SK-N-SH treated with all-trans-retinoic acid at 6 μM for 48 hours (cell line): Measurements from ENCODE around the gene MCTP2.
"Not testable (repeated sequence)": the region's sequence is repeated elsewhere in the genome, so short reads cannot be mapped to it uniquely, and the experiment has no call there.

Experiments
- ATAC-seq: fragments of 200-7000 bp; cut with Tn5 transposase; 3 replicates; pipeline ENCODE4 v1.9.1; 2020; ENCODE audit warnings: mild to moderate bottlenecking, moderate library complexity
- ARNTL ChIP-seq: fragments of 450-650 bp; formaldehyde crosslinking; IDR thresholded peaks from 2 replicates; pipeline ENCODE4 v1.5.0; 2020; ENCODE audit warnings: low read depth, mild to moderate bottlenecking, moderate library complexity, borderline replicate concordance
- BACH2 ChIP-seq: fragments of 250-450 bp; sonication (Bioruptor Pico); IDR thresholded peaks from 2 replicates; pipeline ENCODE4 v1.9.0; 2021; ENCODE audit warnings: mild to moderate bottlenecking, borderline replicate concordance
- CSDC2 ChIP-seq: fragments of 250-450 bp; sonication (Bioruptor Pico); IDR thresholded peaks from 2 replicates; pipeline ENCODE4 v1.5.0; 2020; ENCODE audit warnings: mild to moderate bottlenecking, moderate library complexity
- ESRRG ChIP-seq: fragments of 250-450 bp; sonication (Bioruptor Pico); IDR thresholded peaks from 2 replicates; pipeline ENCODE4 v1.6.1; 2021; ENCODE audit warnings: mild to moderate bottlenecking
- GLIS3 ChIP-seq: fragments of 250-450 bp; sonication (Bioruptor Pico); IDR thresholded peaks from 2 replicates; pipeline ENCODE4 v1.5.0; 2020; ENCODE audit warnings: mild to moderate bottlenecking, moderate library complexity
- OSR1 ChIP-seq: fragments of 250-450 bp; sonication (Bioruptor Pico); IDR thresholded peaks from 2 replicates; pipeline ENCODE4 v1.8.0; 2022; ENCODE audit warnings: moderate library complexity, mild to moderate bottlenecking, inconsistent platforms
- PPARA ChIP-seq: fragments of 250-450 bp; sonication (Bioruptor Pico); IDR thresholded peaks from 2 replicates; pipeline ENCODE4 v1.5.0; 2020; ENCODE audit warnings: mild to moderate bottlenecking, borderline replicate concordance
- RARB ChIP-seq: fragments of 250-450 bp; sonication (Bioruptor Pico); IDR thresholded peaks from 2 replicates; pipeline ENCODE4 v1.8.0; 2021; ENCODE audit warnings: mild to moderate bottlenecking, moderate library complexity
- SNAI2 ChIP-seq: fragments of 250-450 bp; sonication (Bioruptor Pico); IDR thresholded peaks from 2 replicates; pipeline ENCODE4 v1.5.0; 2020; ENCODE audit warnings: mild to moderate bottlenecking, moderate library complexity
- TOX ChIP-seq: fragments of 250-450 bp; sonication (Bioruptor Pico); IDR thresholded peaks from 2 replicates; pipeline ENCODE4 v1.8.0; 2021; ENCODE audit warnings: mild to moderate bottlenecking, moderate library complexity, borderline replicate concordance
- ZC3H10 ChIP-seq: fragments of 250-450 bp; sonication (Bioruptor Pico); IDR thresholded peaks from 2 replicates; pipeline ENCODE4 v1.5.1; 2021; ENCODE audit warnings: mild to moderate bottlenecking, moderate library complexity
- ZFP30 ChIP-seq: fragments of 450-650 bp; formaldehyde crosslinking; IDR thresholded peaks from 2 replicates; pipeline ENCODE4 v1.5.0; 2022; ENCODE audit warnings: mild to moderate bottlenecking, moderate library complexity
- ZNF565 ChIP-seq: fragments of 450-650 bp; formaldehyde crosslinking; conservative IDR thresholded peaks from 2 replicates; pipeline ENCODE4 v1.5.0; 2020; ENCODE audit warnings: low read depth, mild to moderate bottlenecking, moderate library complexity
- ZNF70 ChIP-seq: fragments of 450-650 bp; formaldehyde crosslinking; IDR thresholded peaks from 2 replicates; pipeline ENCODE4 v1.5.0; 2020; ENCODE audit warnings: mild to moderate bottlenecking, moderate library complexity
- ZNF8 ChIP-seq: fragments of 450-650 bp; formaldehyde crosslinking; IDR thresholded peaks from 2 replicates; pipeline ENCODE4 v1.5.0; 2020; ENCODE audit warnings: mild to moderate bottlenecking, moderate library complexity
- TF ChIP-seq, protein P1 (sequence below): fragments of 250-450 bp; sonication (Bioruptor Pico); IDR thresholded peaks from 2 replicates; pipeline ENCODE4 v1.8.0; 2020; ENCODE audit warnings: mild to moderate bottlenecking, moderate library complexity, borderline replicate concordance
- TF ChIP-seq, protein P2 (sequence below): fragments of 250-450 bp; sonication (Bioruptor Pico); IDR thresholded peaks from 2 replicates; pipeline ENCODE4 v1.5.1; 2020; ENCODE audit warnings: low read depth, mild to moderate bottlenecking, moderate library complexity
- TF ChIP-seq, protein P3 (sequence below): fragments of 250-450 bp; sonication (Bioruptor Pico); IDR thresholded peaks from 2 replicates; pipeline ENCODE4 v1.5.0; 2020; ENCODE audit warnings: mild to moderate bottlenecking, moderate library complexity
- TF ChIP-seq, protein P4 (sequence below): fragments of 250-450 bp; sonication (Bioruptor Pico); IDR thresholded peaks from 2 replicates; pipeline ENCODE4 v1.5.1; 2021; ENCODE audit warnings: mild to moderate bottlenecking, moderate library complexity
- TF ChIP-seq, protein P5 (sequence below): fragments of 250-450 bp; sonication (Bioruptor Pico); IDR thresholded peaks from 2 replicates; pipeline ENCODE4 v1.8.0; 2021; ENCODE audit warnings: low read depth, mild to moderate bottlenecking, moderate library complexity, borderline replicate concordance

MCTP2 gene

DNA sequence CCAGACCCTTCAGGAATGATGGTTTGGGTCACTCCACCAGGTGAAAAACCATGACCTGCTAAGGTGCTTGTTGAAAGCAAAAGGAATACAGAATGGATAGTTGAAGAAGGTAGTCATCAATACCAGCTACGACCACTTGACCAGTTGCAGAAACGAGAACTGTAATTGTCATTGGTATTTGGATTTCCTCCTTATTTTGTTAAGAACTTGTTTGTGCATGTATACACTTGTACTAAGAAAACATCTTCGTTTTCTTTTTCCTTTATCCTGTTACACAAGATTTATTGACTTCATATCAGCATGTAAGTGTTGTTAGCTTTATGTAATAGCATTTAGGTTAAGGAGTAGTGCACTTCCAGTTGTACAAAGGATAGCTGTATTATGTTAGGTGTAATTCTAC, 261.8 kb downstream of the MCTP2 start:
- no peak for TF ChIP-seq ZFP30 (CRISPR knock-in tag)
- TF ChIP-seq TOX = no peak
- TF ChIP-seq GLIS3 (CRISPR knock-in tag) = no peak
- TF ChIP-seq, protein P1, sequence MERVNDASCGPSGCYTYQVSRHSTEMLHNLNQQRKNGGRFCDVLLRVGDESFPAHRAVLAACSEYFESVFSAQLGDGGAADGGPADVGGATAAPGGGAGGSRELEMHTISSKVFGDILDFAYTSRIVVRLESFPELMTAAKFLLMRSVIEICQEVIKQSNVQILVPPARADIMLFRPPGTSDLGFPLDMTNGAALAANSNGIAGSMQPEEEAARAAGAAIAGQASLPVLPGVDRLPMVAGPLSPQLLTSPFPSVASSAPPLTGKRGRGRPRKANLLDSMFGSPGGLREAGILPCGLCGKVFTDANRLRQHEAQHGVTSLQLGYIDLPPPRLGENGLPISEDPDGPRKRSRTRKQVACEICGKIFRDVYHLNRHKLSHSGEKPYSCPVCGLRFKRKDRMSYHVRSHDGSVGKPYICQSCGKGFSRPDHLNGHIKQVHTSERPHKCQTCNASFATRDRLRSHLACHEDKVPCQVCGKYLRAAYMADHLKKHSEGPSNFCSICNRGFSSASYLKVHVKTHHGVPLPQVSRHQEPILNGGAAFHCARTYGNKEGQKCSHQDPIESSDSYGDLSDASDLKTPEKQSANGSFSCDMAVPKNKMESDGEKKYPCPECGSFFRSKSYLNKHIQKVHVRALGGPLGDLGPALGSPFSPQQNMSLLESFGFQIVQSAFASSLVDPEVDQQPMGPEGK = no peak
- TF ChIP-seq RARB = no peak
- no peak for TF ChIP-seq PPARA (CRISPR knock-in tag)
- TF ChIP-seq BACH2 (CRISPR knock-in tag) = no peak
- no peak for TF ChIP-seq OSR1 (CRISPR knock-in tag)
- TF ChIP-seq ZNF565 (CRISPR knock-in tag) = no peak
- TF ChIP-seq SNAI2 (CRISPR knock-in tag) = no peak
- TF ChIP-seq CSDC2 = no peak
- no peak for TF ChIP-seq ARNTL (CRISPR knock-in tag)
- no peak for ATAC-seq

DNA sequence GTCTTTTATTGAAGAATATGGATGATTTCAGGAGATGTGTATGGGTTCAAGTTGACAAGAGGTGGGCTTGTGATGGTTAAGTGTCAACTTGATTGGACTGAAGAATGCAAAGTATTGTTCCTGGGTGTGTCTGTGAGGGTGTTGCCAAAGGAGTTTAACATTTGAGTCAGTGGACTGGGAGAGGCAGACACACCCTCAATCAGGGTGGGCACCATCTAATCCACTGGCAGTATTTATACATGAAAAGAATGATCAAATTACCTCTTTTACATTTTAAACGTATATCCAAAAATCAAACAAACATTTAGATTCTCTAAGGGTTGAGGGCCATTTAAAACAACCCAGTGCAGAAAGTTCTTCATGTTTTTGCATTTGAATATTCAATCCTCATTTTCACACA, 262.2 kb downstream of the MCTP2 start:
- not testable (repeated sequence) for ATAC-seq

DNA sequence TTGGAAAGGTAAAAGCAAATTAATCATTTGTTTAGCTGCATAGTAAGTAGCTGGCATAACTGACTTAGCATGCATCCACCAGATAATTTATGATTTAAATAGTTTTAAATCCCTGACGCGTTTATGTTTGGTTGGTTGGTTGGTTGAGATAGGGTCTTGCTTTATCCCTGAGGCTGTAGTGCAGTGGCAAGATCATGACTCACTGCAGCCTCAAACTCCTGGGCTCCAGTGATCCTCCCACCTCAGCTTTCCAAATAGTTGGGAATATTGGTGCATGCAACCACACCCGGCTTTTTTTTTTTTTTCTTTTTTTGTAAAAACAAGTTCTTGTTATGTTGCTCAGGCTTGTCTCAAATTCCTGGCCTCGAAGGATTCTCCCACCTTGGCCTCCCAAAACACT, 263.4 kb downstream of the MCTP2 start:
- TF ChIP-seq, protein P2, sequence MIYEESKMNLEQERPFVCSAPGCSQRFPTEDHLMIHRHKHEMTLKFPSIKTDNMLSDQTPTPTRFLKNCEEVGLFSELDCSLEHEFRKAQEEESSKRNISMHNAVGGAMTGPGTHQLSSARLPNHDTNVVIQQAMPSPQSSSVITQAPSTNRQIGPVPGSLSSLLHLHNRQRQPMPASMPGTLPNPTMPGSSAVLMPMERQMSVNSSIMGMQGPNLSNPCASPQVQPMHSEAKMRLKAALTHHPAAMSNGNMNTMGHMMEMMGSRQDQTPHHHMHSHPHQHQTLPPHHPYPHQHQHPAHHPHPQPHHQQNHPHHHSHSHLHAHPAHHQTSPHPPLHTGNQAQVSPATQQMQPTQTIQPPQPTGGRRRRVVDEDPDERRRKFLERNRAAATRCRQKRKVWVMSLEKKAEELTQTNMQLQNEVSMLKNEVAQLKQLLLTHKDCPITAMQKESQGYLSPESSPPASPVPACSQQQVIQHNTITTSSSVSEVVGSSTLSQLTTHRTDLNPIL (CRISPR knock-in tag) = no peak
- TF ChIP-seq ARNTL (CRISPR knock-in tag) (no peak), CSDC2 (no peak), ZFP30 (CRISPR knock-in tag) (no peak), PPARA (CRISPR knock-in tag) (no peak), ZNF8 (CRISPR knock-in tag) (no peak), TOX (no peak), ESRRG (CRISPR knock-in tag) (no peak), OSR1 (CRISPR knock-in tag) (no peak), ZNF70 (CRISPR knock-in tag) (no peak)
- TF ChIP-seq, protein P3, sequence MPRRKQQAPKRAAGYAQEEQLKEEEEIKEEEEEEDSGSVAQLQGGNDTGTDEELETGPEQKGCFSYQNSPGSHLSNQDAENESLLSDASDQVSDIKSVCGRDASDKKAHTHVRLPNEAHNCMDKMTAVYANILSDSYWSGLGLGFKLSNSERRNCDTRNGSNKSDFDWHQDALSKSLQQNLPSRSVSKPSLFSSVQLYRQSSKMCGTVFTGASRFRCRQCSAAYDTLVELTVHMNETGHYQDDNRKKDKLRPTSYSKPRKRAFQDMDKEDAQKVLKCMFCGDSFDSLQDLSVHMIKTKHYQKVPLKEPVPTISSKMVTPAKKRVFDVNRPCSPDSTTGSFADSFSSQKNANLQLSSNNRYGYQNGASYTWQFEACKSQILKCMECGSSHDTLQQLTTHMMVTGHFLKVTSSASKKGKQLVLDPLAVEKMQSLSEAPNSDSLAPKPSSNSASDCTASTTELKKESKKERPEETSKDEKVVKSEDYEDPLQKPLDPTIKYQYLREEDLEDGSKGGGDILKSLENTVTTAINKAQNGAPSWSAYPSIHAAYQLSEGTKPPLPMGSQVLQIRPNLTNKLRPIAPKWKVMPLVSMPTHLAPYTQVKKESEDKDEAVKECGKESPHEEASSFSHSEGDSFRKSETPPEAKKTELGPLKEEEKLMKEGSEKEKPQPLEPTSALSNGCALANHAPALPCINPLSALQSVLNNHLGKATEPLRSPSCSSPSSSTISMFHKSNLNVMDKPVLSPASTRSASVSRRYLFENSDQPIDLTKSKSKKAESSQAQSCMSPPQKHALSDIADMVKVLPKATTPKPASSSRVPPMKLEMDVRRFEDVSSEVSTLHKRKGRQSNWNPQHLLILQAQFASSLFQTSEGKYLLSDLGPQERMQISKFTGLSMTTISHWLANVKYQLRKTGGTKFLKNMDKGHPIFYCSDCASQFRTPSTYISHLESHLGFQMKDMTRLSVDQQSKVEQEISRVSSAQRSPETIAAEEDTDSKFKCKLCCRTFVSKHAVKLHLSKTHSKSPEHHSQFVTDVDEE (CRISPR knock-in tag) = no peak
- TF ChIP-seq, protein P4, sequence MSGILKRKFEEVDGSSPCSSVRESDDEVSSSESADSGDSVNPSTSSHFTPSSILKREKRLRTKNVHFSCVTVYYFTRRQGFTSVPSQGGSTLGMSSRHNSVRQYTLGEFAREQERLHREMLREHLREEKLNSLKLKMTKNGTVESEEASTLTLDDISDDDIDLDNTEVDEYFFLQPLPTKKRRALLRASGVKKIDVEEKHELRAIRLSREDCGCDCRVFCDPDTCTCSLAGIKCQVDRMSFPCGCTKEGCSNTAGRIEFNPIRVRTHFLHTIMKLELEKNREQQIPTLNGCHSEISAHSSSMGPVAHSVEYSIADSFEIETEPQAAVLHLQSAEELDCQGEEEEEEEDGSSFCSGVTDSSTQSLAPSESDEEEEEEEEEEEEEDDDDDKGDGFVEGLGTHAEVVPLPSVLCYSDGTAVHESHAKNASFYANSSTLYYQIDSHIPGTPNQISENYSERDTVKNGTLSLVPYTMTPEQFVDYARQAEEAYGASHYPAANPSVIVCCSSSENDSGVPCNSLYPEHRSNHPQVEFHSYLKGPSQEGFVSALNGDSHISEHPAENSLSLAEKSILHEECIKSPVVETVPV (CRISPR knock-in tag) = no peak
- no peak for ATAC-seq

DNA sequence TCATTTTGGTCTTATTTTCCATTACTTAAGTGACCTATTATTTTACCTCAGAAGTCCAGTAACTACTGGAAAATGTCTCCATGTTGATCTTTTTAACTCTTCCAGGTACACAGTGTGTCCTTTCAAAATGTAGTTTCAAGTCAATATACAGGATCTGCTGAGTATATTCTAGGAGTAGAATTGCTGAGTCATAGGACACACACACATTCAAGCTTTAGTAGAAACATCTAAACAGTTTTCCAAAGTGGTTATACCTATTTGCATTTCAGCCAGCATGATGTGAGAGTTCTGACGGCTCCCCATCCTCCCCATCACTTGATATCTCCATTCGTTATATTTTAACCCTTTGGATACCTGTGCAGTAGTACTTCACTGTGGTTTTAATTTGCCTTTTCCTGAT, 271.9 kb downstream of the MCTP2 start:
- no peak for ATAC-seq
- TF ChIP-seq, protein P3 (CRISPR knock-in tag) = no peak
- TF ChIP-seq, protein P5, sequence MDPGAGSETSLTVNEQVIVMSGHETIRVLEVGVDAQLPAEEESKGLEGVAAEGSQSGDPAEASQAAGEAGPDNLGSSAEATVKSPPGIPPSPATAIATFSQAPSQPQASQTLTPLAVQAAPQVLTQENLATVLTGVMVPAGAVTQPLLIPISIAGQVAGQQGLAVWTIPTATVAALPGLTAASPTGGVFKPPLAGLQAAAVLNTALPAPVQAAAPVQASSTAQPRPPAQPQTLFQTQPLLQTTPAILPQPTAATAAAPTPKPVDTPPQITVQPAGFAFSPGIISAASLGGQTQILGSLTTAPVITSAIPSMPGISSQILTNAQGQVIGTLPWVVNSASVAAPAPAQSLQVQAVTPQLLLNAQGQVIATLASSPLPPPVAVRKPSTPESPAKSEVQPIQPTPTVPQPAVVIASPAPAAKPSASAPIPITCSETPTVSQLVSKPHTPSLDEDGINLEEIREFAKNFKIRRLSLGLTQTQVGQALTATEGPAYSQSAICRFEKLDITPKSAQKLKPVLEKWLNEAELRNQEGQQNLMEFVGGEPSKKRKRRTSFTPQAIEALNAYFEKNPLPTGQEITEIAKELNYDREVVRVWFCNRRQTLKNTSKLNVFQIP (CRISPR knock-in tag) = no peak
- TF ChIP-seq GLIS3 (CRISPR knock-in tag) (no peak), ARNTL (CRISPR knock-in tag) (no peak), PPARA (CRISPR knock-in tag) (no peak), BACH2 (CRISPR knock-in tag) (no peak), ZFP30 (CRISPR knock-in tag) (no peak), ZC3H10 (CRISPR knock-in tag) (no peak), OSR1 (CRISPR knock-in tag) (no peak), ZNF565 (CRISPR knock-in tag) (no peak), RARB (no peak)
- TF ChIP-seq, protein P4 (CRISPR knock-in tag) = no peak
